Sigmoid colon (tissue), 4 donors: ENCODE data around the gene ITK.

Experiments used
- CTCF ChIP-seq, 4 experiments: fragments of 450-650 bp in 3 of 4; fragments of 200-600 bp in 1 of 4; IDR thresholded peaks; one replicate each; pipeline ENCODE4 v1.5.1; 2016 to 2019; ENCODE audit warnings: antibody characterized with exemption in 4 of 4, mild to moderate bottlenecking in 3 of 4, moderate library complexity in 2 of 4
- POLR2AphosphoS5 ChIP-seq, 4 donors: sonication (generic); formaldehyde crosslinking; IDR thresholded peaks; one replicate each; pipeline ENCODE4 v1.6.1; 2017; ENCODE audit warnings: antibody characterized with exemption in 4 of 4

GRCh38 chr5:157230610-157231009, 50.0 kb downstream of the ITK start:
- TF ChIP-seq POLR2AphosphoS5 (IDR thresholded peaks at IDR 0.05) (no peak), CTCF (IDR thresholded peaks at IDR 0.05) (no peak)
